Neural progenitor cell (in vitro differentiated cells): ENCODE measurements around the gene DAB2.

Experiments used
- CTCF ChIP-seq: fragments of 200-600 bp; sonication (generic); IDR thresholded peaks from 2 replicates; pipeline ENCODE4 v1.5.1; 2017; ENCODE audit warnings: antibody characterized with exemption, mild to moderate bottlenecking
- EZH2 ChIP-seq: fragments of 200-600 bp; sonication (generic); IDR thresholded peaks from 2 replicates; pipeline ENCODE4 v1.6.1; 2017; ENCODE audit warnings: antibody characterized with exemption, mild to moderate bottlenecking, moderate library complexity

GRCh38 chr5:39384271-39384670 is 40.5 kb downstream of the DAB2 start:
- no peak for TF ChIP-seq CTCF
- TF ChIP-seq EZH2 = no peak
